ENCODE results near the gene PRB2.
"Not testable (repeated sequence)": the region's sequence is repeated elsewhere in the genome, so short reads cannot be mapped to it uniquely, and the experiment has no call there.

PRB2 gene

DNA sequence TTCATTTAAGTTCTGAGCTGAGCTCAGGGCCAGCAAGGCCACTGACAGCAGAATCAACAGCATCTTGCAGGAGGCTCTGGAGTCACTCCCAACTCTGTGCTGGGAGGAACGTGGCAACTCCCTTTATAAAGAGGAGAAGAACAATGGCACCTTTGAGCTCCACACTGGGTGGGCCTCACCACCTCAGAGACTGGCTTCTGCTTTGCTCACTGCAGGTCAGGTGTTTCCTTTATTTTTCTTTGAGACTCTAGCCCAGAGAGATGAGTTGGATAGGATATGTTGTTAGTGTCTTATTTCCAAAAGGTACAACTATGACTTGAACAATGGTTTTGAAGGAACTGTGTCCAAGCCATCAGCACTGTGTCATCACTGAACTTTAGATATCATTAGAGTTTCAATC lies at the start of gene PRB2:
Gene PRB2, minus strand, starts transcription at position 101 of the 400 bp plus-strand sequence. Its CDS starts 38 bp downstream, at position 63.
- not testable (repeated sequence) for DNase-seq (ENCODE audit: low read depth in 1 of 2, low spot score in 1 of 2)

DNA sequence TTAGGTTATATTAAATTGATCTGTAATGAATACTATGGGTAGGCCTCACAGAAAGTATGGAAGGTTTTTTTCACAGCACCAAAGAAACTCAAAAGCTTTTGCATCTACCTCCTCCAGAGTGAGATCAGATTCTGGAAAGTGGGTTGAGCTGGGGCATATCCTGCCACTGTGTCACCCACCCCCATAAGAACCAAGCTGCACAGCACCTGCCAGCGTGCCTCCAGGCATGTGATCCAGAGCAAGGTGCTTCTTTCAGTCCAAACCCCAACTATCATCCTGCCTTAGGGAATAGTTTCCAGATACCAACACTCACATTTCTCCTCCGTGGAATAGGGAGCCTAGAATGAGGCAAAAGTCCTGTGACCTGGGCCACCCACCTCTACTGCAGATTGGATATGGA lies 42.6 kb upstream of the PRB2 start:
- DNase-seq (ENCODE audit: low read depth in 1 of 2, low spot score in 1 of 2), result no peak

GRCh38 chr12:11433664-11434063 lies 38.3 kb upstream of the PRB2 start:
- DNase-seq (ENCODE audit: low read depth in 1 of 2, low spot score in 1 of 2), result no peak

- DNase-seq (ENCODE audit: low read depth in 1 of 2, low spot score in 1 of 2), result no peak
Observed at GRCh38 chr12:11431486-11431885, 36.1 kb upstream of the PRB2 start.

DNA sequence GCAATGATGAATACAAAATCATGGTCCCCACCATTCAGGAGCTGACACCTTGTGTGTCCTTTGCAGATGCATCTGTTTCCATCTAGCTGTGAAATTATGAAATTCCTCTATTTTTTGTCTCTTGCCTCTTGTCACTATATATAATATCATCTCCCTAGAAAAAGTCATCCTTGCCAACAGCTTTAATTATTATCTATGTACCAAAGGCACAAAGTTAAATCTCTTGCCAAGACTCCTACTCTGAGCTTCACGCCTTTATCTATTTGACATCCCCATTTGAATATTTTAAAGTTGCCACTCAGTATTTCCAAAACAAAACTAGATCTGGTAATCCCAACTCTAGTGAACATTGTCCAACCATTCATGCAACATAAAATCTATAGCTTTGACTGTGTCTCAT lies 32.0 kb upstream of the PRB2 start:
- no peak for DNase-seq (ENCODE audit: low read depth in 1 of 2, low spot score in 1 of 2)

DNA sequence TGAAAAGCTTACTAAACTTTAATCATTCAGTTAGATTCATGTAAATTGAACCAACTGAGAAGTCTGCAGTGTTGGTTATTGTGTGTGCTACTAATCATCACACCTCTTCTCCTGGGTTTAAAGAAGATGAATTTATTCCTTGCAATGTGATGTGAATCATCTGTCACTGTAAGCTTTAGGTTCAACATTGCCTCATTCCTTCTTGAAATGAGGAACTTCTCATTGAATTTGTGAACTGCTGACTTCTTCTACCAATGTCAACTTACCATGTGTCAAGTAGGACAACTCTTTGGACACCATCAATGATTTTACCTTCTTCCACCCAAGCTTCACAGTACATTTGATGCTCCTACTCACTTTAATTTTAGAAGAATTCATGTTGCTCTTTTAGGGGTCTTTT lies 17.4 kb upstream of the PRB2 start:
- DNase-seq (ENCODE audit: low read depth in 1 of 2, low spot score in 1 of 2), result no peak

DNA sequence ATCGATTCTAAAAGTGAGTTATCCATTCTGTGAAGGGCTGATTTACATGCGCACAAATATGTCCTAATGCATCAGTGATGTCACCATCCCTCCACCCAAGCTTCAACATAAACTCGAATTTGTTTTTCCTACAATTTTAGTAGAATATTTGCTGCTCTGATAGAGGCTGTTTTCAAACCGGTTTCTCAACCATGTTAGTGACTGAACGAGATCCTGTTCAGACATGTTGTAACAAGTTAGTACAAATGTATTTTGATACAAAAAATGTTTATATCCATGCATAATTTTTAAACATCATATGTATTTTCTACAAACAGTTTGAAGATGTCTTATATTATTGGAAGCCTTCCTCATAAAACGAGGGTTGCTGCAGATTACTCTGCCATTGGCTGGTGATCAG lies 12.7 kb upstream of the PRB2 start:
- DNase-seq (ENCODE audit: low read depth in 1 of 2, low spot score in 1 of 2), result no peak

GRCh38 chr12:11397366-11397765 lies 2.0 kb upstream of the PRB2 start:
- DNase-seq (ENCODE audit: low read depth in 1 of 2, low spot score in 1 of 2), result no peak

GRCh38 chr12:11391456-11391855 lies 3.9 kb downstream of the PRB2 start:
- DNase-seq (ENCODE audit: low read depth in 1 of 2, low spot score in 1 of 2), result not testable (repeated sequence)

DNA sequence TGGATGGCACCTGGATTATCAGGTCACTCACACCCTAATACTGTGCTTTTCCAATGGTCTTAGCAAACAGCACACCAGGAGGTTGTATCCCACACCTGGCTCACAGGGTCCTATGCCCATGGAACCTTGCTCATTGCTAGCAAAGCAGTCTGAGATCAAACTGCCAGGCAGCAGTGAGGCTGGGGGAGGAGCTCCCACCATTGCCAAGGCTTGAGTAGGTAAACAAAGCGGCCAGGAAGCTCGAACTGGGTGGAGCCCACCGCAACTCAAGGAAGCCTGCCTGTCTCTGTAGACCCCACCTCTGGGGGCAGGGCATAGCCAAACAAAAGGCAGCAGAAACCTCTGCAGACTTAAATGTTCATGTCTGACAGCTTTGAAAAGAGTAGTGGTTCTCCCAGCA lies 17.9 kb downstream of the PRB2 start:
- not testable (repeated sequence) for DNase-seq (ENCODE audit: low read depth in 1 of 2, low spot score in 1 of 2)

- no peak for DNase-seq (ENCODE audit: low read depth in 1 of 2, low spot score in 1 of 2)
Observed at GRCh38 chr12:11361151-11361550, 34.2 kb downstream of the PRB2 start.

- not testable (repeated sequence) for DNase-seq (ENCODE audit: low read depth in 1 of 2, low spot score in 1 of 2)
Observed at GRCh38 chr12:11360205-11360883, 35.0 kb downstream of the PRB2 start.

DNA sequence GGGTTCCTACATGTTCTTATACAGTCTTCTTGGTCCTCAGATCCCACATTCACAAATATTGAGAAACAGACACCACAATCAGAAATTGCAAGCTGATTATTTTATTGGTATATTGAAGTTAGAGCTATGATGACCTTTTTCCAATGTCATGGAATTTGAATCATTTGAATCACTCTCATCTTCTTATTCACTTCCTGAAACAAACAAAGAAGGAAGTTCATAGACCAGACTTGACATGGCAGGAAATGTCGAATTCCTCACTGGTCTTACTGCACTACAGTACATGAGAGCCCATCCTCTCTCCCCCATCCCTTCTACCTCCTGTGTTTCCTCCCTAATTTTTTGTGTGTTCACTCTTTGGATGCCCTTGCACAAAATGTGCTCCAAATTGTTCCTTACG lies 43.6 kb downstream of the PRB2 start:
- DNase-seq (ENCODE audit: low read depth in 1 of 2, low spot score in 1 of 2), result not testable (repeated sequence)

DNA sequence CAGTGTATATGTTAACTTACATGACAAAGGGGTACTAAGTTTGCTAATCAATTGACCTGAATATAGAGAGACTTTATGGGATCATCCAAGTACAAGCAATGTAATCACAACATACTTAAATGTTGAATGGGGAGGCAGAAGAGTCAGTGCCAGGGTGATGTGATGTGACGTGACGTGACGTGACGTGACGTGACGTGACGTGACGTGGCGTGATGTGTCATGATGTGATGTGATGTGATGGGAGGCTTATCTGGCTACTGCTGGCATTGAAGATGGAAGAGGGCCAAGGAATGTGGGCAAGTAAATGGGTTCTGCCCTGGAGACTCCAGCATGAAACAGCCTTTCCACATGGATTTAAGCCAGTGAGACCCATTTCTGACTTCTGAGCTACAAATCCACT lies 46.9 kb downstream of the PRB2 start:
- no peak for DNase-seq (ENCODE audit: low read depth in 1 of 2, low spot score in 1 of 2)

DNA sequence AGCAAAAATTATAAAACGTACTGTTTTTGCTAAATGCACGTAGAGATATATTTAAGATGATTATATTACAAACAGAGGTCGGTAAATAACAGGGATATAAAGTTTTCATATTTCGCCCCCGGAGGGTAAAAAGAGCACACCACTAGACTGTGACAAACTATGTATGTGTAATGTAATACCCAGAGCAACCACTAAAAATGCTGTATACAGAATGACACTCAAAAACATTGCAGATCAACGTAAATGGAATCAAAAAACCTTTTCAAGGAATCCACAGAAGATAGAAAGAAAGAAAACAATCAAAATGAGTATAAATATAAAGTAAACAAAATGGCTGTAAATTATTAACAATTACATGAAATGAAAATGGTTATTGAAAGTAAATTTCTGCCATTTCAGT lies 47.6 kb downstream of the PRB2 start:
- DNase-seq (ENCODE audit: low read depth in 1 of 2, low spot score in 1 of 2), result no peak

GRCh38 chr12:11344500-11344899 lies 50.9 kb downstream of the PRB2 start:
- no peak for DNase-seq (ENCODE audit: low read depth in 1 of 2, low spot score in 1 of 2)

Data from stimulated activated CD4-positive, alpha-beta T cell treated with anti-CD3 and anti-CD28 coated beads, Interleukin-15, amount 100 ng/mL, for 1 hour (primary cell).